Activated CD4-positive, alpha-beta T cell treated with anti-CD3 and anti-CD28 coated beads, Interleukin-2, amount 10 ng/mL, durations not matched to agents 7 days and 5 days (primary cell): Measurements from ENCODE around the gene DOCK2. TPM values are rescaled to one million over a fixed set of nuclear protein-coding genes. Genes with fewer than 3 reads are reported as not detected.

Experiments
- CTCF ChIA-PET: fragments of 350-600 bp; sonication (Branson Sonifier 250); formaldehyde crosslinking; loops from one replicate; lab custom pipeline; 2021; ENCODE audit warnings: antibody characterized with exemption; lab: Charles Lee
- POLR2A ChIA-PET: fragments of 350-600 bp; sonication (Branson Sonifier 250); formaldehyde crosslinking; loops from one replicate; lab custom pipeline; 2021; ENCODE audit warnings: antibody characterized with exemption; lab: Charles Lee
- DNase-seq: peaks from one replicate; pipeline ENCODE4 v3.0.0-alpha.2; 2020
- H3K27ac Mint-ChIP-seq: one replicate; pipeline ENCODE4 v1.8.0; 2021; ENCODE audit warnings: mild to moderate bottlenecking, moderate library complexity, mixed read lengths
- H3K27me3 Mint-ChIP-seq: one replicate; pipeline ENCODE4 v1.8.0; 2021; ENCODE audit warnings: mixed read lengths
- H3K36me3 Mint-ChIP-seq: one replicate; pipeline ENCODE4 v1.8.0; 2021; ENCODE audit warnings: low read depth, mixed read lengths
- H3K4me1 Mint-ChIP-seq: one replicate; pipeline ENCODE4 v1.8.0; 2021; ENCODE audit warnings: mixed read lengths
- H3K4me3 Mint-ChIP-seq: one replicate; pipeline ENCODE4 v1.8.0; 2021; ENCODE audit warnings: mild to moderate bottlenecking, moderate library complexity, mixed read lengths
- H3K9me3 Mint-ChIP-seq: one replicate; pipeline ENCODE4 v1.8.0; 2021; ENCODE audit warnings: mixed read lengths
- total RNA-seq, 2 experiments: library from RNA; stranded (reverse); gene quantifications; one replicate each; pipeline ENCODE4 v1.2.3, GENCODE V29; 2021

DOCK2 gene
- total RNA-seq, 2 experiments from 2014 or later, result 270 to 300 TPM

GRCh38 chr5:169992789-169993484 lies 355.9 kb downstream of the DOCK2 start:
- Mint-ChIP-seq H3K4me1 (no peaks in the 10 kb centered on the region), H3K27ac (no peak overlapping the region), H3K4me3 (no peak overlapping the region), H3K9me3 (no peaks in the 10 kb centered on the region), H3K36me3 (peaks cover 45% of the 10 kb centered on the region), H3K27me3 (no peaks in the 10 kb centered on the region)
- ChIA-PET CTCF (no interaction called here), POLR2A (interaction anchor here (0.6 kb wide), 1 partner anchor 22 kb away, joined by 4 read pairs; no protein-coding TSS in a partner anchor)
- no peak for DNase-seq

GRCh38 chr5:169993485-169993790 lies 356.4 kb downstream of the DOCK2 start:
- CTCF ChIA-PET, result no interaction called here
- peaks cover 47% of the 10 kb centered on the region for H3K36me3 Mint-ChIP-seq
- no peak overlapping the region for H3K27ac Mint-ChIP-seq

GRCh38 chr5:169997798-169998197 lies 360.7 kb downstream of the DOCK2 start:
- CTCF ChIA-PET, result no interaction called here
- POLR2A ChIA-PET, result no interaction called here
- Mint-ChIP-seq H3K27ac (no peak overlapping the region), H3K4me1 (no peaks in the 10 kb centered on the region), H3K27me3 (no peaks in the 10 kb centered on the region), H3K36me3 (peaks cover 59% of the 10 kb centered on the region), H3K4me3 (no peak overlapping the region), H3K9me3 (no peaks in the 10 kb centered on the region)
- no peak for DNase-seq

More at GRCh38 chr5:169993485-169993790, 356.4 kb downstream of the DOCK2 start:
- Mint-ChIP-seq H3K4me1 (no peaks in the 10 kb centered on the region), H3K4me3 (no peak overlapping the region), H3K9me3 (no peaks in the 10 kb centered on the region), H3K27me3 (no peaks in the 10 kb centered on the region)
- POLR2A ChIA-PET, result interaction anchor here (0.6 kb wide), 1 partner anchor 21 kb away, joined by 4 read pairs; no protein-coding TSS in a partner anchor
- DNase-seq, result no peak

DNA sequence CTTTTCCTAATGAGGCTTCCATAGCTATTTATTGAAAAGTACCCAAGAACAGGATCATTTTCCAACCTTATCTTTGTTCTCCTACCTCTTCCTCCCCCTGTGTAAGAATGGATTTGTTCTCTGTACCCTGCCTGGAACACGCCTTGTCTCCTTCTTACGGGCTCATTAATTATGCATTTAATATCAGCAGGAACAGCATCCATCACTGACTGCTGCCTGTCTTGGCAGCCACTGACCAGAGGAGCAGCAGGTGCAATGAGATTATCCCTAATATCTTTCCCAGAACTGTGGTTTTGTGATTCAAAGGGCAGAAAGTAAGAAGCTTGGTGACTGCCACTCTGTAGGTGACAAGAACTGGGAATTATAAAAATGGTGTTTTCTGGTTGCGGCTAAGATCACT lies 362.5 kb downstream of the DOCK2 start:
- Mint-ChIP-seq H3K9me3 (no peaks in the 10 kb centered on the region), H3K4me3 (no peak overlapping the region), H3K27me3 (no peaks in the 10 kb centered on the region), H3K27ac (no peak overlapping the region), H3K36me3 (peaks cover 60% of the 10 kb centered on the region), H3K4me1 (no peaks in the 10 kb centered on the region)
- DNase-seq, result no peak
- POLR2A ChIA-PET, result no interaction called here
- CTCF ChIA-PET, result no interaction called here

GRCh38 chr5:170000155-170000554 lies 363.1 kb downstream of the DOCK2 start:
- Mint-ChIP-seq H3K36me3 (peaks cover 58% of the 10 kb centered on the region), H3K4me1 (no peaks in the 10 kb centered on the region), H3K9me3 (no peaks in the 10 kb centered on the region), H3K4me3 (no peak overlapping the region), H3K27me3 (no peaks in the 10 kb centered on the region), H3K27ac (no peak overlapping the region)
- no peak for DNase-seq
- CTCF ChIA-PET, result no interaction called here
- POLR2A ChIA-PET, result no interaction called here

GRCh38 chr5:170006021-170006420 lies 368.9 kb downstream of the DOCK2 start:
- Mint-ChIP-seq H3K27me3 (no peaks in the 10 kb centered on the region), H3K27ac (no peak overlapping the region), H3K4me1 (no peaks in the 10 kb centered on the region), H3K9me3 (no peaks in the 10 kb centered on the region), H3K4me3 (no peak overlapping the region), H3K36me3 (peaks cover 47% of the 10 kb centered on the region)
- ChIA-PET CTCF (interaction anchor here (1.0 kb wide), 1 partner anchor 13 kb away, joined by 3 read pairs; no protein-coding TSS in a partner anchor), POLR2A (no interaction called here)
- DNase-seq, result no peak

DNA sequence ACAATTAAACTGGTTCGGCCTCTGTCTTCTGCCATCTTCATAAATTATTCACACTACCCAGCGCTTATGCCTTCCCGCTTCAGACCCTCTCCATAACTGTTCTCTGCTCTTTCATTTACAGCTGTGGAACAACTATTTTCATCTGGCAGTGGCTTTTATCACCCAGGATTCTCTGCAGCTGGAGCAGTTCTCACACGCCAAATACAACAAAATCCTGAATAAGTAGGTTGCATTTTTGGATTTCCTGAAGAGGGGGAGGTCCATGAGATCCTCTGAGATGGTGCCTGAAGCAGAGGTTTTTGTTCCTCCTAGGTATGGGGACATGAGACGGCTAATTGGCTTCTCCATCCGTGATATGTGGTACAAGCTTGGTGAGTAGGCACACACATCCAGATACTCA lies 371.3 kb downstream of the DOCK2 start:
- CTCF ChIA-PET, result interaction anchor here (0.8 kb wide), 1 partner anchor 9 kb away, joined by 3 read pairs; no protein-coding TSS in a partner anchor
- H3K4me1 Mint-ChIP-seq, result no peaks in the 10 kb centered on the region

DNA sequence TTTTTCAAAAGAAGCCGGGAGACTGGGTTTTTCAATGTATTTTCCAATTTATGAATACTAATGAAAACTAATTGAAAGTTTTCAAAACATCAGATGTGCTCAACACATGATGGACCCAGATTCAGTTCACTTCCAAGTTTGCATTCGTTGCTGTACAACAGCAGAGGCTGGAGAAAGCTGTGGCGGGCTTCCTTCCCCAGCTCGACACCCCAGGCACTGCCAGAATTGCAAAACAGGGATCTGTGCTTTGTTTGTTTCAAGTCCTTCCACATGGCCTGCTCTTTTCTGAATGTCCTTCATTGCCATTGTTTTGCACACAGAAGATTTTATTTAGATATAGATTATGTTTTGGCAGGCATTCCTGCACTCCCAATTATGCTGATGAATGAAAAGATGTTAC lies 373.5 kb downstream of the DOCK2 start:
- Mint-ChIP-seq H3K27me3 (no peaks in the 10 kb centered on the region), H3K4me1 (no peaks in the 10 kb centered on the region), H3K4me3 (no peak overlapping the region), H3K27ac (no peak overlapping the region), H3K36me3 (peaks cover 32% of the 10 kb centered on the region), H3K9me3 (no peaks in the 10 kb centered on the region)
- DNase-seq, result no peak
- POLR2A ChIA-PET, result no interaction called here
- CTCF ChIA-PET, result interaction anchor here (0.8 kb wide), 1 partner anchor 90 kb away, joined by 3 read pairs; no protein-coding TSS in a partner anchor

More for the DNA sequence above, 371.3 kb downstream of the DOCK2 start:
- no peak for DNase-seq
- Mint-ChIP-seq H3K9me3 (no peaks in the 10 kb centered on the region), H3K36me3 (peaks cover 41% of the 10 kb centered on the region), H3K27me3 (no peaks in the 10 kb centered on the region), H3K27ac (no peak overlapping the region), H3K4me3 (no peak overlapping the region)
- POLR2A ChIA-PET, result no interaction called here

- CTCF ChIA-PET, result no interaction called here
- Mint-ChIP-seq H3K36me3 (peaks cover 34% of the 10 kb centered on the region), H3K27ac (no peak overlapping the region), H3K4me3 (no peak overlapping the region), H3K4me1 (no peaks in the 10 kb centered on the region), H3K9me3 (no peaks in the 10 kb centered on the region), H3K27me3 (no peaks in the 10 kb centered on the region)
- POLR2A ChIA-PET, result no interaction called here
- no peak for DNase-seq
These were observed 374.7 kb downstream of the DOCK2 start for GRCh38 chr5:170011751-170012150.

- POLR2A ChIA-PET, result no interaction called here
- H3K27me3 Mint-ChIP-seq, result no peaks in the 10 kb centered on the region
- H3K36me3 Mint-ChIP-seq, result peaks cover 31% of the 10 kb centered on the region
- CTCF ChIA-PET, result no interaction called here
- no peak overlapping the region for H3K4me3 Mint-ChIP-seq
- no peak for DNase-seq
- H3K9me3 Mint-ChIP-seq, result no peaks in the 10 kb centered on the region
- no peaks in the 10 kb centered on the region for H3K4me1 Mint-ChIP-seq
- H3K27ac Mint-ChIP-seq, result no peak overlapping the region
These were observed 375.5 kb downstream of the DOCK2 start for GRCh38 chr5:170012622-170013021.

GRCh38 chr5:170020423-170020822 lies 383.3 kb downstream of the DOCK2 start:
- POLR2A ChIA-PET, result no interaction called here
- Mint-ChIP-seq H3K4me3 (no peak overlapping the region), H3K4me1 (no peaks in the 10 kb centered on the region), H3K27me3 (no peaks in the 10 kb centered on the region), H3K36me3 (peaks cover 37% of the 10 kb centered on the region), H3K27ac (no peak overlapping the region), H3K9me3 (no peaks in the 10 kb centered on the region)
- CTCF ChIA-PET, result no interaction called here
- no peak for DNase-seq

GRCh38 chr5:170021506-170021905 lies 384.4 kb downstream of the DOCK2 start:
- Mint-ChIP-seq H3K36me3 (peaks cover 44% of the 10 kb centered on the region), H3K27ac (no peak overlapping the region), H3K4me3 (no peak overlapping the region), H3K27me3 (no peaks in the 10 kb centered on the region), H3K9me3 (no peaks in the 10 kb centered on the region), H3K4me1 (no peaks in the 10 kb centered on the region)
- DNase-seq, result no peak
- ChIA-PET POLR2A (no interaction called here), CTCF (interaction anchor here (0.5 kb wide), 1 partner anchor 140 kb away, joined by 3 read pairs; no protein-coding TSS in a partner anchor)

DNA sequence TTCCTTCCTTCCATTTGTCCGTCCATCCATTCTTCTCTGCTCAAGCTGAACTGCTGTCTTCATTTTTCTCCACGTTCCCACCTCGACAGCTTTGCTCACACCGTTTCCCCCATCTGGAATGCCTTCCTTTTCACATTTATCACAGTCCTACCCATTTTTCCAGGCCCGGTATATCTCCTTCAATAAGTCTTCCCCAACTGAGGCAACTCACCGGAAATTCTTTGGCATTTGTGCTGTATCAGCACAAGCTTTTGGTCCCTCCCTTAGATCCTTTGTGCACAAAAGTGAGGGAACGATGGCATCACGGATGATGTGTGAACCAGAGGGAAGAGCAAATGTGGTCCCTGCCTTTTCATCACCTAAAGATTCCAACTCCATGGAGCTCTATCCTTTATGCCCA lies 388.8 kb downstream of the DOCK2 start:
- no peaks in the 10 kb centered on the region for H3K9me3 Mint-ChIP-seq
- ChIA-PET POLR2A (no interaction called here), CTCF (no interaction called here)
- H3K27ac Mint-ChIP-seq, result no peak overlapping the region
- H3K27me3 Mint-ChIP-seq, result no peaks in the 10 kb centered on the region
- DNase-seq, result no peak
- no peak overlapping the region for H3K4me3 Mint-ChIP-seq
- peaks cover 50% of the 10 kb centered on the region for H3K36me3 Mint-ChIP-seq
- no peaks in the 10 kb centered on the region for H3K4me1 Mint-ChIP-seq

DNA sequence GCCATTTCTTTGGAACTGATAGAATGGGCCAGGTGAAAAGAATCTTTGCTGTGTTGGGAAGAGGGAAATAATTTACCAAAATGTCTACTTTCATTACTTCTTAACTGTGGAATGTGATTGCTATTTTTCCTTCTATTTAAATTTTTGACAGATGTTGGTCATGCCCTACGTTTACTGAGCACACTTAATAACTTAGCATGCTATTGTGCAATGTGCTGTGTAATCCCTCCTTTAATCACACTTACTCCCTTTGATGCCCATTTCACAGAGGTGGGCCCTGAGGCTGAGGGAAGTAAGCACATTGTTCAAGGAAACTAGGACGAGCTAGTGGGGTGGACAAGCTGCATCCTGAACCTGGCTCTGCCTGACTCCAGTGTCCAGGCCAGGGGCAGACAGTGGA lies 391.0 kb downstream of the DOCK2 start:
- POLR2A ChIA-PET, result no interaction called here
- Mint-ChIP-seq H3K4me1 (no peaks in the 10 kb centered on the region), H3K27me3 (no peaks in the 10 kb centered on the region), H3K4me3 (no peak overlapping the region), H3K36me3 (peaks cover 46% of the 10 kb centered on the region), H3K27ac (no peak overlapping the region), H3K9me3 (no peaks in the 10 kb centered on the region)
- DNase-seq, result no peak
- CTCF ChIA-PET, result no interaction called here
